Breast epithelium (tissue), 4 donors: ENCODE results near the gene CIT. TPM values are rescaled to one million over a fixed set of nuclear protein-coding genes. Genes with fewer than 3 reads are reported as not detected.

Experiments used
- DNase-seq, 2 donors: peaks; one replicate each; pipeline ENCODE4 v3.0.0-alpha.2; 2019; ENCODE audit warnings: low spot score in 2 of 2
- H3K27ac ChIP-seq, 2 donors: fragments of 200-600 bp; sonication (generic) in 1 of 2; one replicate each; pipeline ENCODE4 v1.5.1; 2016 to 2019; ENCODE audit warnings: mild to moderate bottlenecking in 1 of 2
- H3K27me3 ChIP-seq, 2 donors: fragments of 200-600 bp; sonication (generic) in 1 of 2; one replicate each; pipeline versions ENCODE4 v1.5.1 to v1.6.0; 2017 to 2019; ENCODE audit warnings: control low read depth in 1 of 2, mild to moderate bottlenecking in 1 of 2
- H3K36me3 ChIP-seq: fragments of 200-600 bp; one replicate; pipeline ENCODE4 v1.5.1; 2019
- H3K4me1 ChIP-seq, 2 donors: fragments of 200-600 bp; sonication (generic); one replicate each; pipeline ENCODE4 v1.5.1; 2016 to 2019; ENCODE audit warnings: control low read depth in 1 of 2
- H3K4me3 ChIP-seq, 3 donors: fragments of 200-600 bp; sonication (generic); 1 replicate in 2 of 3; 2 replicates in 1 of 3; pipeline ENCODE4 v1.5.1; 2016 to 2019; ENCODE audit warnings: mild to moderate bottlenecking in 3 of 3, moderate library complexity in 2 of 3
- H3K9me3 ChIP-seq, 2 donors: fragments of 200-600 bp; sonication (generic) in 1 of 2; one replicate each; pipeline ENCODE4 v1.5.1; 2016 to 2019; ENCODE audit warnings: control low read depth in 1 of 2
- POLR2A ChIP-seq: fragments of 450-650 bp; IDR thresholded peaks from one replicate; pipeline ENCODE4 v1.6.1; 2016; ENCODE audit warnings: antibody characterized with exemption, mild to moderate bottlenecking, moderate library complexity
- POLR2AphosphoS5 ChIP-seq, 3 donors: sonication (generic); formaldehyde crosslinking; IDR thresholded peaks; one replicate each; pipeline ENCODE4 v1.6.1; 2017; ENCODE audit warnings: antibody characterized with exemption in 3 of 3
- intact Hi-C: fragments of 100-400 bp; cut with DNase I; formaldehyde crosslinking; loops from one replicate; pipeline ENCODE4 v1.15.1; 2023; ENCODE audit warnings: low total_unique reads
- total RNA-seq, 3 donors: library from RNA; depleted of rRNA; stranded (reverse); fragments of >200 nt; gene quantifications; one replicate each; pipeline ENCODE4 v1.1.0, GENCODE V29; 2016
- TF ChIP-seq, protein P1 (sequence below), 3 donors: fragments of 450-650 bp; IDR thresholded peaks; one replicate each; pipeline ENCODE4 v1.5.1; 2016 to 2017; ENCODE audit warnings: antibody characterized with exemption in 3 of 3, mild to moderate bottlenecking in 3 of 3, moderate library complexity in 3 of 3

Gene CIT
- total RNA-seq, 3 donors from 2014 or later: 1.3 to 9.5 (median 2.4) TPM

DNA sequence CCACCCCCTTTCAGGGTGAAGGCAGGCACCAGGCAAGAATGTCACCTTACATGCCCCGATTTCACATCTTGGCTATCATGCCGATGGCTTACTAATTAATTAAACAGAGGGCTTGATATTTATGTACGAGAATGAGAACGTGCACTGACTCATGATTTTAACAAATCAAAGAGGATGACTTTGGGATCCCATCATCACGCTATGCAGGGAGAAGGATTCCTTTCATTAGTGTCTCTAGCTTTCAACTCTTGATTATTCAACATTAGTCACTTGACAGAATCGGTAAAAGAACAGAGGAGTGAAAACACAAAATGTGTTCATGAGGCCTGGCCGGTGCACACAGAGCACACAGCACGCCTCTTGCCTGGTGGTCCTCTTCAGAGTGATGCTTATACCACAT lies 128.6 kb downstream of the CIT start:
- no peak for DNase-seq
- Histone ChIP-seq H3K27ac (no peak overlapping the region), H3K27me3 (no peaks in the 10 kb centered on the region), H3K36me3 (no peaks in the 10 kb centered on the region), H3K4me3 (no peak overlapping the region), H3K4me1 (no peaks in the 10 kb centered on the region), H3K9me3 (peaks cover 5 to 9% of the 10 kb centered on the region in 2 donors)
- intact Hi-C loops: no loop called here
- TF ChIP-seq POLR2AphosphoS5 (IDR thresholded peaks at IDR 0.05) (no peak), POLR2A (no peak)
- TF ChIP-seq, protein P1, sequence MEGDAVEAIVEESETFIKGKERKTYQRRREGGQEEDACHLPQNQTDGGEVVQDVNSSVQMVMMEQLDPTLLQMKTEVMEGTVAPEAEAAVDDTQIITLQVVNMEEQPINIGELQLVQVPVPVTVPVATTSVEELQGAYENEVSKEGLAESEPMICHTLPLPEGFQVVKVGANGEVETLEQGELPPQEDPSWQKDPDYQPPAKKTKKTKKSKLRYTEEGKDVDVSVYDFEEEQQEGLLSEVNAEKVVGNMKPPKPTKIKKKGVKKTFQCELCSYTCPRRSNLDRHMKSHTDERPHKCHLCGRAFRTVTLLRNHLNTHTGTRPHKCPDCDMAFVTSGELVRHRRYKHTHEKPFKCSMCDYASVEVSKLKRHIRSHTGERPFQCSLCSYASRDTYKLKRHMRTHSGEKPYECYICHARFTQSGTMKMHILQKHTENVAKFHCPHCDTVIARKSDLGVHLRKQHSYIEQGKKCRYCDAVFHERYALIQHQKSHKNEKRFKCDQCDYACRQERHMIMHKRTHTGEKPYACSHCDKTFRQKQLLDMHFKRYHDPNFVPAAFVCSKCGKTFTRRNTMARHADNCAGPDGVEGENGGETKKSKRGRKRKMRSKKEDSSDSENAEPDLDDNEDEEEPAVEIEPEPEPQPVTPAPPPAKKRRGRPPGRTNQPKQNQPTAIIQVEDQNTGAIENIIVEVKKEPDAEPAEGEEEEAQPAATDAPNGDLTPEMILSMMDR (IDR thresholded peaks at IDR 0.05): no peak

DNA sequence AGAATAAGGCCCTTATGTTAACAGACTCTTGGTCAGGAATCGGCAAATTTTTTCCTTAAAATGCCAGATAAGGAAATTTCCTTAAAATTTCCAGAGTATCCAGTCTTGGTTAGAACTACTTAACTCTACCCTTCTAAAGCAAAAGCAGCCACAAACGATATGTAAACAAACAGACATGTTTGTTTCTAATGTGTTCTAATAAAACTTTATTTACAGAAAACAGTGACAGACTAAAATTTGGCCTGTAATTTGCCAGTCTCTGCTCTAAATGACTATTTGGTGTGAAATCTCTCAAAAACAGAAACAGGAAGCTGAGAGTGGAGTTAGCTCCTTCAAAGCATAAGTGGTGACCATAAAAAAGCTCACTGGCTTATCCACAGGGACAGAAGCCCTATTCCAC lies 131.0 kb downstream of the CIT start:
- Histone ChIP-seq H3K4me3 (no peak overlapping the region), H3K9me3 (peaks cover 5 to 9% of the 10 kb centered on the region in 2 donors), H3K4me1 (no peaks in the 10 kb centered on the region), H3K27ac (no peak overlapping the region), H3K27me3 (no peaks in the 10 kb centered on the region), H3K36me3 (no peaks in the 10 kb centered on the region)
- no peak for DNase-seq
- intact Hi-C loops: no loop called here
- no peak for TF ChIP-seq POLR2A
- TF ChIP-seq, protein P1 (IDR thresholded peaks at IDR 0.05): no peak
- TF ChIP-seq POLR2AphosphoS5 (IDR thresholded peaks at IDR 0.05): no peak

DNA sequence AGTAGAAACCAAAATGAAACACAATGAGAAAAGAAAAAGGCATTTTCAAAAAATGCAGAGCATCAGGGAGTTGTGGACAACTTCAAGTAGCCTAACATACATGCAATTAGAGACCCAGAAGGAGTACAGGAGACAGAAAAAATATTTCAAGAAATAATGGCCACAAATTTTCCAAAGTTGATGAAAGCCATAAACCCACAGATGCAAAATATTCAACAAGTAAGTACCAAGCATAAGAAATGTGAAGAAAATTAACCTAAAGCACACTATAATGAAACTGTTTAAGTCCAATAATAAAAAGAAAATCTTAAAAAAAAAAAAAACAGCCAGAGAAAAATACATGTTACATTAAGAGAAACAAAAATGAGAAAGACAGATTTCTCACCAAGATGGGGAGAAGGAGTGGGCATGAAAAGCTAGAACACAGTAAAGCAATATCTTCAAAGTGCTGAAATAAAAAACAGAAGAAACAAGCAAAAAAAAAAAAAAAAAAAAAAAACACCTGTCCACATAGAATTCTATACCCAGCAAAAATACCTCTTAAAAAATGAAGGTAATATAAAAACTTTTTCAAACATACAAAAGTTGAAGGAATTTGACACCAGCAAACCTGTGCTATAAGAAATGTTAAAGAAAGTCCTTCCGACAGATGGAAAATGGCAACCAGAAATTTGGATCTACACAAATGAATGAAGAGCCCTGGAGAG lies 132.1 kb downstream of the CIT start:
- DNase-seq: no peak
- no peaks in the 10 kb centered on the region for H3K36me3 ChIP-seq
- no peak for TF ChIP-seq POLR2AphosphoS5 (IDR thresholded peaks at IDR 0.05)

DNA sequence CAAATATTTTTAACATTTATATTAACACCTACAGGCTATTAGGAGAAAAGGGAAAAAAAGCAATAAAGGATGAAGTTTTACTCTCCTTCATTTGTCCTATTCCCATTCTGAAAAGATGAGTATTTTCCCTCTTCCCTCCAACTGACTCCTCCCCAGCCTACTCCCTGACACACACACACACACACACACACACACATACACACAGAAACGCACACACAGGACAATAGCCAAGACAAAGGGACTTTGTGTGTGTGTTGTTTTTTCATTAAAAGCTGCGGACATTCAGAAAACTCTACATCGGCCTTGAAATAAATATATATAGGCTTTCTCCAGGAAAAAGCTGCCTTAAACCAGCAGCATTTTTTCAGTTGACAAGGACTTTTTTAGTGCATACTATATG lies 134.4 kb downstream of the CIT start:
- DNase-seq: no peak
- no peaks in the 10 kb centered on the region for H3K4me1 ChIP-seq
- H3K9me3 ChIP-seq: peaks cover 5 to 9% of the 10 kb centered on the region in 2 donors
- TF ChIP-seq, protein P1 (IDR thresholded peaks at IDR 0.05): no peak
- TF ChIP-seq POLR2A (no peak), POLR2AphosphoS5 (IDR thresholded peaks at IDR 0.05) (no peak)
- intact Hi-C loops: no loop called here
- no peaks in the 10 kb centered on the region for H3K36me3 ChIP-seq
- no peaks in the 10 kb centered on the region for H3K27me3 ChIP-seq
- no peak overlapping the region for H3K4me3 ChIP-seq
- no peak overlapping the region for H3K27ac ChIP-seq

More for the DNA sequence above, 132.1 kb downstream of the CIT start:
- peaks cover 5 to 9% of the 10 kb centered on the region in 2 donors for H3K9me3 ChIP-seq
- H3K27me3 ChIP-seq: no peaks in the 10 kb centered on the region
- H3K4me3 ChIP-seq: no peak overlapping the region
- H3K4me1 ChIP-seq: no peaks in the 10 kb centered on the region
- no peak overlapping the region for H3K27ac ChIP-seq
- intact Hi-C loops: no loop called here

DNA sequence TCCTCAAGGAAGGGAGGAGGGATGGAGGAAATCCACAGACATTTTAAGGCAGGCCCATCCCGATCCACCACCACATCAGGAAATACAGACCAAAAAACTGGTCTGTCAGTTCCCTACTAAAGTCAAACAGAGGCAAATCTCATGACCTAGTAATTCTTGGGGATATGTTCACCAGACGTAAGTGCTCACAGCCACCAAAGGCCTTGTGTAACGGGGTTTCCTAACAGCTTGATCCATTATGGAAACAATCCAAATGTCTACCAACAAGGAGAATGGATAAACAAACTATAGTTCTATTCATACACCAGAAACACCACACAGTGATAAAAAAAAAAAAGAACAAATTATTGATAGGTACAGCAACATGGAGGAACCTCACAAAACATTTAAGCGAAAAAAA lies 136.3 kb downstream of the CIT start:
- TF ChIP-seq, protein P1 (IDR thresholded peaks at IDR 0.05): no peak
- TF ChIP-seq POLR2A (no peak), POLR2AphosphoS5 (IDR thresholded peaks at IDR 0.05) (no peak)
- no peaks in the 10 kb centered on the region for H3K4me1 ChIP-seq
- no peak overlapping the region for H3K4me3 ChIP-seq
- intact Hi-C loops: no loop called here
- H3K36me3 ChIP-seq: no peaks in the 10 kb centered on the region
- peaks cover 0 to 5% of the 10 kb centered on the region in 2 donors for H3K9me3 ChIP-seq
- H3K27ac ChIP-seq: no peak overlapping the region
- H3K27me3 ChIP-seq: no peaks in the 10 kb centered on the region
- no peak for DNase-seq
